Vagina (tissue), 2 donors: Measurements from ENCODE around the gene SMIM20. TPM values are rescaled to one million over a fixed set of nuclear protein-coding genes. Genes with fewer than 3 reads are reported as not detected.

Experiments
- DNase-seq, 2 donors: peaks; one replicate each; pipeline ENCODE4 v3.0.0-alpha.2; 2017; ENCODE audit errors: extremely low spot score in 2 of 2
- H3K27ac ChIP-seq: fragments of 200-600 bp; sonication (generic); one replicate; pipeline ENCODE4 v1.5.1; 2019
- H3K27me3 ChIP-seq: fragments of 200-600 bp; sonication (generic); one replicate; pipeline ENCODE4 v1.5.1; 2019
- H3K36me3 ChIP-seq, 2 donors: fragments of 200-600 bp; sonication (generic); one replicate each; pipeline ENCODE4 v1.5.1; 2017 to 2019
- H3K4me1 ChIP-seq: fragments of 200-600 bp; sonication (generic); one replicate; pipeline ENCODE4 v1.5.1; 2019
- H3K4me3 ChIP-seq, 2 donors: fragments of 200-600 bp; sonication (generic); 1 replicate in 1 of 2; 2 replicates in 1 of 2; pipeline ENCODE4 v1.5.1; 2016 to 2019
- H3K9me3 ChIP-seq: fragments of 200-600 bp; sonication (generic); one replicate; pipeline ENCODE4 v1.5.1; 2019
- CTCF ChIP-seq, 3 experiments: fragments of 450-650 bp in 2 of 3; fragments of 200-600 bp in 1 of 3; sonication (generic) in 1 of 3; IDR thresholded peaks; one replicate each; pipeline ENCODE4 v1.5.1; 2017 to 2019; ENCODE audit warnings: antibody characterized with exemption in 3 of 3, mild to moderate bottlenecking in 2 of 3, moderate library complexity in 2 of 3
- POLR2A ChIP-seq, 2 donors: fragments of 450-650 bp; IDR thresholded peaks; one replicate each; pipeline ENCODE4 v1.6.1; 2017; ENCODE audit warnings: antibody characterized with exemption in 2 of 2, mild to moderate bottlenecking in 2 of 2, moderate library complexity in 2 of 2
- POLR2AphosphoS5 ChIP-seq, 2 donors: sonication (generic); formaldehyde crosslinking; IDR thresholded peaks; one replicate each; pipeline ENCODE4 v1.9.0; 2017; ENCODE audit warnings: antibody characterized with exemption in 2 of 2, mild to moderate bottlenecking in 2 of 2, low read depth in 1 of 2; ENCODE audit not compliant: insufficient read depth in 1 of 2
- intact Hi-C: fragments of 100-400 bp; cut with DNase I; formaldehyde crosslinking; loops from one replicate; pipeline ENCODE4 v1.15.1; 2023
- total RNA-seq: library from RNA; depleted of rRNA; stranded (reverse); fragments of >200 nt; gene quantifications from one replicate; pipeline ENCODE4 v1.2.3, GENCODE V29; 2016

SMIM20 gene
- total RNA-seq, 1 donor from 2014 or later = 12.8 TPM

DNA sequence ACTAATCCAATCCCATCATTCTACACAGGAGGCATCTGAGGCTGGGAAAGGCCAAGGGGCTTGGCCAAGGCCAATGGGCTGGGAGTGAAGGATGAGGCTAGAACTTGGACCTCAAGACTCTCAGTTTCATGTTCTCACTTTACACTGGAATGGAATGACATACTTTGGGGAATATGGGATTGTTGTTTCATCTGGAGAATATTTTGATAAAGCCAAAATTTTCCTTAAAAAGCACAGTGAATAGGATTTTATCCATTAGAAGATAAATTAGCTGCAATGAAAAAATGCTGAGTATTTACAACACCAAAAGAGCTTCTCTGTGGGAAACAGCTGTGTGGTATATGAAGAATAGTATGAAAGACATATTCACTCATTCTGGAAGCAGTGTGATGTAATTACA is 29.3 kb downstream of the SMIM20 start:
- Histone ChIP-seq H3K4me1 (no peaks in the 10 kb centered on the region), H3K9me3 (no peaks in the 10 kb centered on the region), H3K4me3 (no peak overlapping the region), H3K27ac (no peak overlapping the region), H3K27me3 (no peaks in the 10 kb centered on the region), H3K36me3 (no peaks in the 10 kb centered on the region)
- TF ChIP-seq POLR2AphosphoS5 (IDR thresholded peaks at IDR 0.05; ENCODE audit: insufficient read depth in 1 of 2, low read depth in 1 of 2) (no peak), CTCF (IDR thresholded peaks at IDR 0.05) (no peak), POLR2A (IDR thresholded peaks at IDR 0.05) (no peak)
- no peak for DNase-seq
- intact Hi-C loops = no loop called here

DNA sequence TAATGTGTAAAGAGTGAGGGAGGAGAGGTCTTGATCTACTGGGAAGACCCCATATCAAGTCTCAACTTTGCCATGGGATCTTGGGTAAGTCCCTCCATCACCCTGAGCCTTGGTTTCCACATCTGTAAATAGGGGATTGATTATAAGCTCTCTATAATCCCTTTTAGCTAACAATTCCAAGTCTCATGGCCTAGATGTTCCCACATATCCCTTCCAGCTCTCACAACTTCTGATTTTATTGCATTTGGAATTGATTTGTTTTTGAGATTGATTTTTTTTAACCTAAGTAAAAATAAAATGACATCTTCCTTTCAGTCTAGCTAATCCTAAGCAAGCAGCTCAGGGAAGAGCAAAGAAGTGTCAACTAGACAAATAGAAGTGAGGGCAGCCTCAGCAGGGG is 29.8 kb downstream of the SMIM20 start:
- intact Hi-C loops = no loop called here
- TF ChIP-seq CTCF (IDR thresholded peaks at IDR 0.05) = no peak
- no peak for TF ChIP-seq POLR2AphosphoS5 (IDR thresholded peaks at IDR 0.05; ENCODE audit: insufficient read depth in 1 of 2, low read depth in 1 of 2)
- TF ChIP-seq POLR2A (IDR thresholded peaks at IDR 0.05) = no peak
- Histone ChIP-seq H3K36me3 (no peaks in the 10 kb centered on the region), H3K4me3 (no peak overlapping the region), H3K9me3 (no peaks in the 10 kb centered on the region), H3K27ac (no peak overlapping the region), H3K4me1 (no peaks in the 10 kb centered on the region), H3K27me3 (no peaks in the 10 kb centered on the region)
- DNase-seq = no peak

- Histone ChIP-seq H3K9me3 (no peaks in the 10 kb centered on the region), H3K4me1 (no peaks in the 10 kb centered on the region), H3K4me3 (no peak overlapping the region), H3K36me3 (no peaks in the 10 kb centered on the region), H3K27me3 (no peaks in the 10 kb centered on the region), H3K27ac (no peak overlapping the region)
- no peak for DNase-seq
- TF ChIP-seq CTCF (IDR thresholded peaks at IDR 0.05) (no peak), POLR2AphosphoS5 (IDR thresholded peaks at IDR 0.05; ENCODE audit: insufficient read depth in 1 of 2, low read depth in 1 of 2) (no peak), POLR2A (IDR thresholded peaks at IDR 0.05) (no peak)
- intact Hi-C loops = no loop called here
Observed at GRCh38 chr4:25948051-25948450, 34.0 kb downstream of the SMIM20 start.

GRCh38 chr4:25949173-25949748 is 35.2 kb downstream of the SMIM20 start:
- intact Hi-C loops = no loop called here
- no peaks in the 10 kb centered on the region for H3K27me3 ChIP-seq
- TF ChIP-seq POLR2AphosphoS5 (IDR thresholded peaks at IDR 0.05; ENCODE audit: insufficient read depth in 1 of 2, low read depth in 1 of 2) = no peak
- no peak for TF ChIP-seq POLR2A (IDR thresholded peaks at IDR 0.05)
- TF ChIP-seq CTCF (IDR thresholded peaks at IDR 0.05) = no peak
- H3K27ac ChIP-seq = no peak overlapping the region
- no peaks in the 10 kb centered on the region for H3K36me3 ChIP-seq
- DNase-seq = no peak
- H3K9me3 ChIP-seq = no peaks in the 10 kb centered on the region
- no peak overlapping the region for H3K4me3 ChIP-seq
- no peaks in the 10 kb centered on the region for H3K4me1 ChIP-seq

DNA sequence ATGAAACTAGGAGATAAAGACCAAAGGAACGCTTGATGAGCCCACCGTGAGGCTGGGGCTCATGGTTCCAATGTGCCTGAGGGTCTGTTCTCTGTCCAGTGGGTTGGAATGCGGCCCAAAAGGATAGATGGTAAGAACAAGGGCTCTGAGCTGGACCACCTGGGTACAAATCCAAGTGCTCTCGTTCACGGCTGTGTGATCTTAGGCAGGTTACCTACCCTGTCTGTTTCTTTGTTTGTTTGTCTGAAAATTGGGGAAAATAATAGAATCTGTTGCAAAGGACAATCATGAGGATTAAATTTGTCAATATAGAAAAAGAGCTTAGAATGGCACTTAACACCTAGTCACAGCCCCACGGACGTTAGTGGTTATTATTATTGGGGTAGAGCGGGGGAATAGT is 36.0 kb downstream of the SMIM20 start:
- no peak overlapping the region for H3K4me3 ChIP-seq
- no peaks in the 10 kb centered on the region for H3K9me3 ChIP-seq
- no peak for DNase-seq
- intact Hi-C loops = no loop called here
- no peak for TF ChIP-seq CTCF (IDR thresholded peaks at IDR 0.05)
- TF ChIP-seq POLR2AphosphoS5 (IDR thresholded peaks at IDR 0.05; ENCODE audit: insufficient read depth in 1 of 2, low read depth in 1 of 2) = no peak
- no peak for TF ChIP-seq POLR2A (IDR thresholded peaks at IDR 0.05)
- H3K27me3 ChIP-seq = no peaks in the 10 kb centered on the region
- H3K36me3 ChIP-seq = no peaks in the 10 kb centered on the region
- H3K4me1 ChIP-seq = no peaks in the 10 kb centered on the region
- no peak overlapping the region for H3K27ac ChIP-seq
